Keratinocyte (primary cell): ENCODE data around the gene SHISA7. TPM values are rescaled to one million over a fixed set of nuclear protein-coding genes. Genes with fewer than 3 reads are reported as not detected.

Experiments
- DNase-seq: peaks from one replicate; pipeline ENCODE4 v3.0.0-alpha.2; 2011; ENCODE audit warnings: low read depth, missing footprints, low spot score
- FAIRE-seq: peaks from 2 replicates; lab custom pipeline; 2011; peaks lifted over from hg19 to GRCh38; lab: Jason Lieb, UNC
- H2AFZ ChIP-seq: 2 replicates; pipeline ENCODE4 v1.6.0; 2012; ENCODE audit warnings: low read length, control low read depth, inconsistent platforms; ENCODE audit not compliant: control insufficient read depth
- H3K27ac ChIP-seq: 2 replicates; pipeline ENCODE4 v1.5.1; 2011; ENCODE audit warnings: low read length; ENCODE audit not compliant: control insufficient read depth, insufficient read depth
- H3K27me3 ChIP-seq: 3 replicates; pipeline ENCODE4 v1.6.0; 2011; ENCODE audit warnings: low read length; ENCODE audit not compliant: control insufficient read depth, insufficient read depth; ENCODE audit errors: extremely low read depth
- H3K36me3 ChIP-seq, 2 experiments: 2 replicates in 1 of 2; 3 replicates in 1 of 2; pipeline ENCODE4 v1.5.1; 2011; ENCODE audit warnings: low read length in 2 of 2, mild to moderate bottlenecking in 1 of 2; ENCODE audit not compliant: control insufficient read depth in 2 of 2, insufficient read depth in 2 of 2; ENCODE audit errors: extremely low read depth in 1 of 2
- H3K4me1 ChIP-seq: 3 replicates; pipeline ENCODE4 v1.5.1; 2011; ENCODE audit warnings: low read length; ENCODE audit not compliant: control insufficient read depth, insufficient read depth; ENCODE audit errors: extremely low read depth
- H3K4me2 ChIP-seq: 3 replicates; pipeline ENCODE4 v1.6.0; 2011; ENCODE audit warnings: low read depth, low read length; ENCODE audit not compliant: control insufficient read depth, insufficient read depth; ENCODE audit errors: extremely low read depth
- H3K4me3 ChIP-seq, 3 experiments: fragments of 200-600 bp in 1 of 3; sonication (generic) in 1 of 3; 2 replicates in 2 of 3; 3 replicates in 1 of 3; pipeline ENCODE4 v1.5.1; 2011 to 2016; ENCODE audit warnings: low read length in 3 of 3, mild to moderate bottlenecking in 3 of 3, control low read depth in 2 of 3, inconsistent platforms in 1 of 3, low read depth in 1 of 3, mixed read lengths in 1 of 3, mixed run types in 1 of 3, moderate library complexity in 1 of 3; ENCODE audit not compliant: control insufficient read depth in 2 of 3, insufficient read depth in 2 of 3; ENCODE audit errors: extremely low read depth in 1 of 3
- H3K79me2 ChIP-seq: 2 replicates; pipeline ENCODE4 v1.6.0; 2012; ENCODE audit warnings: low read length; ENCODE audit not compliant: control insufficient read depth, insufficient read depth
- H3K9ac ChIP-seq: 3 replicates; pipeline ENCODE4 v1.6.0; 2011; ENCODE audit warnings: low read length; ENCODE audit not compliant: control insufficient read depth, insufficient read depth; ENCODE audit errors: extremely low read depth
- H3K9me1 ChIP-seq: 3 replicates; pipeline ENCODE4 v1.6.0; 2011; ENCODE audit warnings: low read length; ENCODE audit not compliant: control insufficient read depth, insufficient read depth; ENCODE audit errors: extremely low read depth
- H3K9me3 ChIP-seq: 2 replicates; pipeline ENCODE4 v1.5.1; 2012; ENCODE audit warnings: low read depth, low read length; ENCODE audit not compliant: control insufficient read depth
- H4K20me1 ChIP-seq: 3 replicates; pipeline ENCODE4 v1.6.0; 2011; ENCODE audit warnings: low read length; ENCODE audit not compliant: control insufficient read depth, insufficient read depth; ENCODE audit errors: extremely low read depth
- EZH2 ChIP-seq: IDR thresholded peaks from one replicate; pipeline ENCODE4 v1.6.1; 2012; ENCODE audit warnings: inconsistent platforms, mild to moderate bottlenecking, low read length, moderate library complexity
- dilution Hi-C: fragments of 300-500 bp; cut with MboI; formaldehyde crosslinking; loops from one replicate; pipeline ENCODE4 v1.7.0; 2020; ENCODE audit warnings: low sequenced_read_pairs; ENCODE audit not compliant: extremely low pct_ligation_motif_present
- polyA plus RNA-seq, 5 experiments: library from polyadenylated mRNA; depleted of rRNA in 3 of 5; stranded (reverse) in 3 of 5; stranded (forward) in 1 of 5; unstranded in 1 of 5; fragments of >200 nt; gene quantifications; 1 replicate in 1 of 5; 2 replicates in 3 of 5; 3 replicates in 1 of 5; pipeline versions ENCODE4 v1.2.1 to v1.2.3, GENCODE V29; 2011 to 2012; ENCODE audit warnings: missing spikeins in 2 of 5, low read depth in 1 of 5, low replicate concordance in 1 of 5
- TF ChIP-seq, protein P1 (sequence below), 3 experiments: IDR thresholded peaks in 1 of 3; conservative IDR thresholded peaks in 1 of 3; optimal IDR thresholded peaks in 1 of 3; 2 replicates in 2 of 3; 3 replicates in 1 of 3; pipeline versions ENCODE3 to v1.5.1; 2011; ENCODE audit warnings: low read length in 3 of 3, mild to moderate bottlenecking in 3 of 3, moderate library complexity in 2 of 3, control low read depth in 1 of 3, inconsistent platforms in 1 of 3; ENCODE audit not compliant: insufficient read depth in 2 of 3; ENCODE audit errors: extremely low read depth in 1 of 3

Gene SHISA7
- polyA plus RNA-seq, 1 donor (not counting 4 experiments of a cell fraction or from before 2014, with no cell fraction given), result not detected

DNA sequence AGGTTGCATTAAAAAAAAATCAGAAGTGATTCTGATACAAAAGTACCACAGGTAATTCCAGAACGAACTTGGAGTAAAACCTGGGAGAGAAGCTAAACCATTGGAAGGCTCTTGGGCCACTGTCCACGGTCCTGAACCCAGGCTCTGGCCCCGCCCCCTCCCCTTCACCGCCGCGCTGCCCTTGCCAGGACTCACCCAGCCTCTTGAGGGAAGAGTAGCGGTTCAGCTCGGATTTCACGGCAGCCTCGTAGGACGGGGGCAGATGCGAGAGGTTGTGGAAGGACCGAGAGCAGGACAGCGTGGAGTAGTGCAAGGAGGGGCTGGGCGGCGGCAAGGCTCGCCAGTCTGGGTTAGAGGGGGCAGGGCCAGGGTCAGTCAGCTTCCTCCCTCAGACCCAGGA is 5.7 kb downstream of the SHISA7 start:
- Histone ChIP-seq H3K36me3 (no peaks in the 10 kb centered on the region), H3K4me2 (no peak overlapping the region), H3K4me3 (no peak overlapping the region), H3K27me3 (peaks cover 47% of the 10 kb centered on the region), H2AFZ (no peak overlapping the region), H3K9me3 (no peaks in the 10 kb centered on the region), H3K9ac (no peak overlapping the region), H3K9me1 (no peaks in the 10 kb centered on the region), H3K27ac (no peak overlapping the region), H3K4me1 (peaks cover 3% of the 10 kb centered on the region), H4K20me1 (peaks cover 9% of the 10 kb centered on the region), H3K79me2 (no peaks in the 10 kb centered on the region)
- DNase-seq (no peak), FAIRE-seq (peak; percentile 9)
- no peak for TF ChIP-seq EZH2
- TF ChIP-seq, protein P1, sequence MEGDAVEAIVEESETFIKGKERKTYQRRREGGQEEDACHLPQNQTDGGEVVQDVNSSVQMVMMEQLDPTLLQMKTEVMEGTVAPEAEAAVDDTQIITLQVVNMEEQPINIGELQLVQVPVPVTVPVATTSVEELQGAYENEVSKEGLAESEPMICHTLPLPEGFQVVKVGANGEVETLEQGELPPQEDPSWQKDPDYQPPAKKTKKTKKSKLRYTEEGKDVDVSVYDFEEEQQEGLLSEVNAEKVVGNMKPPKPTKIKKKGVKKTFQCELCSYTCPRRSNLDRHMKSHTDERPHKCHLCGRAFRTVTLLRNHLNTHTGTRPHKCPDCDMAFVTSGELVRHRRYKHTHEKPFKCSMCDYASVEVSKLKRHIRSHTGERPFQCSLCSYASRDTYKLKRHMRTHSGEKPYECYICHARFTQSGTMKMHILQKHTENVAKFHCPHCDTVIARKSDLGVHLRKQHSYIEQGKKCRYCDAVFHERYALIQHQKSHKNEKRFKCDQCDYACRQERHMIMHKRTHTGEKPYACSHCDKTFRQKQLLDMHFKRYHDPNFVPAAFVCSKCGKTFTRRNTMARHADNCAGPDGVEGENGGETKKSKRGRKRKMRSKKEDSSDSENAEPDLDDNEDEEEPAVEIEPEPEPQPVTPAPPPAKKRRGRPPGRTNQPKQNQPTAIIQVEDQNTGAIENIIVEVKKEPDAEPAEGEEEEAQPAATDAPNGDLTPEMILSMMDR (optimal IDR thresholded peaks at IDR 0.05 in 1 of 3, IDR thresholded peaks at IDR 0.05 in 1 of 3, conservative IDR thresholded peaks at IDR 0.05 in 1 of 3; ENCODE audit: extremely low read depth in 1 of 3, insufficient read depth in 2 of 3, low read length in 3 of 3), result no peak
- dilution Hi-C loops, result no loop called here

DNA sequence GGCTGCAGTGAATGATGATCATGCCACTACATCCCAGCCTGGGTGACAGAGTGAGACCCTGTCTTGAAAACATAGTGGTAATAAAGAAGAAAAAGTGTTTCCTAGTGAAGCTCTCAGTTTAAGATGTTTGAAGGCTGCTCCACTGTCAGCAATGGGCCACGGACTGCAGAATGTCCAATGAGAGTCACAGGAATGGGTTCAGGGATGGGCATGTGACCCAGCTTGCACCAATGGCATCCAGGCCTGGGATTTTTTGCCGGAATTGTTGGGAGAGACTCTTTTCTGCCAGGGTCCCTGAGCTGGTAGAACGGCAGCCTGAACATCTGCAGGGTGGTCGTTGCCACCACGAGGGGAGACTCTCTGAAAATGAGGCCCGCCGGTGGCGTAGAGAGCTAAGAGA is 6.3 kb downstream of the SHISA7 start:
- Histone ChIP-seq H3K79me2 (no peaks in the 10 kb centered on the region), H3K4me3 (no peak overlapping the region), H3K9me1 (no peaks in the 10 kb centered on the region), H3K9me3 (no peaks in the 10 kb centered on the region), H4K20me1 (peaks cover 9% of the 10 kb centered on the region), H3K27me3 (peaks cover 45% of the 10 kb centered on the region), H3K4me2 (no peak overlapping the region), H3K9ac (no peak overlapping the region), H3K36me3 (no peaks in the 10 kb centered on the region), H3K27ac (no peak overlapping the region), H3K4me1 (peaks cover 3% of the 10 kb centered on the region), H2AFZ (no peak overlapping the region)
- dilution Hi-C loops, result no loop called here
- TF ChIP-seq, protein P1 (optimal IDR thresholded peaks at IDR 0.05 in 1 of 3, IDR thresholded peaks at IDR 0.05 in 1 of 3, conservative IDR thresholded peaks at IDR 0.05 in 1 of 3; ENCODE audit: extremely low read depth in 1 of 3, insufficient read depth in 2 of 3, low read length in 3 of 3), result no peak
- TF ChIP-seq EZH2, result no peak
- no peak for DNase-seq
- FAIRE-seq, result no peak
